ENCODE data around the gene LILRA6.
"Not testable (repeated sequence)": the region's sequence is repeated elsewhere in the genome, so short reads cannot be mapped to it uniquely, and the experiment has no call there.

LILRA6 gene

DNA sequence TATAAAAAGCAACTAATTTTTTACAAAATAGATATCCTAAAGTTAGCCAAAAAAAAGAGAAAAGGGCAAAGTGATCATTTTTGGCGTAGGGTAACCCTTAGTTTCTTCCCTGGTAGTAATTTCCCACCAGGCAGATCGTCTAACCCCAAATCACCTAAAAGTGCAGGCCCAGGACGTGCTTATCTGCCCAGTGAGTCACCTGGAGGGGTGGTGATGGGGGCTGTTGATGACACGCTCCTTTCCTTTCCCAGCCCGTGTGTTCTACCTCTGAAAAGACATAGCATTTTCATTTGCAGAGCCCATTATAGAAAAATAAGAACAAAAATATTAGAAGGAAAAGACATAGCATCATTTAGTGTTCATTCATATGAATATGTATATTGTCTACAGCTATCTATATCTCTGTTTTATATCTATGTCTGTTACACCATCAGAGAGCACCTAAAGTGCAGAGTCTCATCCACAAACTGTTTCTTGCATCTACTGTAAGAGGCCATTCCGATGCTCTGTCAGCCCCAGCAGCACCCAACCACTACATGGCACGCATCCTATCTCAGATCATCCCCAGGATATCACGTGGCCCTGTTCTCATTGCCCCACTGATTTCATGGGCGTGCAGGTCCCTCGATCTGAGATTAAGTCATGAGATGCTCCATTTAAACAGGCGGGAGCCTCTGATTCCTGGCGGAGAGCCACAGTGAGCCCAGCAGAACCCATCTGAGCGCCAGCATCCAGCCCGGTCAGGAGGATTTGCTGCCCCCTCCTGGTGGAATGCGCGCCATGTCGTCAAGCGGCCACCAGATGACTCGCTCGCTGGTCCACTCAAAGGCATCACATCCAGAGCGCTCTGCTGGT lies 11.3 kb downstream of the LILRA6 start:
- peak; percentile 48 to 51 for DNase-seq (ENCODE audit: low read depth in 2 of 2)

DNA sequence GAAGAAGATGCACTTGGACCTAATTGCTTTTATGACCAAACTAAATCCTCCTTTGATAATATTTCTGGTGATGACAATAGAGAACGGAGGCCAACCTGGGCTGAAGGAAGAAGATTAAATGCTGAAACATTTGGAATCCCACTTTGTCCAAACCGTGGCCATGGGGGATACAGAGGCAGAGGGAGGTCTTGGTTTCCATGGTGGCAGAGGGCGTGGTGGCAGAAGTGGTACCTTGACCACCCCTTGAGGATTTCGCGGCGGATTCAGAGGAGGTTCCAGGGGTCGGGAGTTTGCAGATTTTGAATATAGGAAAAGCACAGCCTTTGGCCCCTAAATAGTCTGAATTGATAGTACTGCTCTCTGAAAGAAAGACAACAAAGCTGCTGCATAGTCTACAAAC lies 12.6 kb downstream of the LILRA6 start:
- DNase-seq (ENCODE audit: low read depth in 2 of 2) = no peak

DNA sequence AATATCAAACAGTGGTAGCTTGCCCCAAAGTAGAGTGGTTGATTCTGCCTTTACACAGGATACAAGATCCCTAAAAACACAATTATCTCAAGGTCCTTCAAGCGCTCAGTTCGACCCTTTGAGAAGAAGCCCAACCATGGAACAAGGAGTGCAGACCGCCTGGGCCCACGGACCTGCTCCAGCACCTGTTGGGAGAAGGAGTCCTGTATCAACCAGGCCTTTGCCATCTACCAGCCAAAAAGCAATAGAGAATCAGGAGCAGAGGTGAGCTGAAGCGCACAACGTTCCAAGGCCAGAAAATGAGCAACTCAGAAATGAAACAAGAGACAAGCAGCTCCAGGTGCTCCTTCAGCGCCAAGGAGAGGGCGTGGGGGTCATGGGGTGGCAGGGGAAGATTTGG lies 13.4 kb downstream of the LILRA6 start:
- no peak for DNase-seq (ENCODE audit: low read depth in 2 of 2)

DNA sequence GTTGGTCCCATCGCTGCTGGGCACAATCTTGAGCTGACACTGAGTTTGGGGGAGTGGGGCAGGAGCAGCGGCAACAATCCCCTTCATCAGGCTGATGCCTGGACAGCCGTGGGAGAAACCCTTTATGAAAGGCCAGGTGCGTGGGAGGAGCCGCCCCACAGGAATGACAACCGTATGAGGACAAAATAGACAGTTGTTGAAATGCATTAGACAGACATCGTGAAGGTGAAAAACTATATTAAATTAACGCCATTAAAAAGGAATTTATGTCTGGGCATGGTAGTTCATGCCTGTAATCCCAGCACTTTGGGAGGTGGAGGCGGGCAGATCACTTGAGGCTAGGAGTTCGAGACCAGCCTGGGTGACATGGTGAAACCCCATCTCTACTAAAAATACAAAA lies 18.0 kb downstream of the LILRA6 start:
- not testable (repeated sequence) for DNase-seq (ENCODE audit: low read depth in 2 of 2)

DNA sequence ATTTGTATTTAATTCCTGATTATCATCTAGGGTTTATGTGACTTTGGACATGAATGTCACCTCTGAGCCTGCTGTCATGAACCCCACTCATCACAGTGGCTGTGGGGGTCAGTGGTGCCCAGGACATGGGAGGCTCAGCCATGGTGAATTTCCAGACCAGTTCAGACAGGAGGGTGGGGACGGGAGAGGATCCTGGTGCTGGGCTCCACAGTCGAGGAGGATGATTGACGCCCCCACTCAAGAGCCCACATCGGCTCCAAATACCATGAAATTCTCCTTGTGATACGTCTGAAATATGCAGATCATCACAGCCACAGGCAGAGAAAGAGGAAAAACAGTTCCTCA lies 18.7 kb downstream of the LILRA6 start:
- DNase-seq (ENCODE audit: low read depth in 2 of 2) = not testable (repeated sequence)

DNA sequence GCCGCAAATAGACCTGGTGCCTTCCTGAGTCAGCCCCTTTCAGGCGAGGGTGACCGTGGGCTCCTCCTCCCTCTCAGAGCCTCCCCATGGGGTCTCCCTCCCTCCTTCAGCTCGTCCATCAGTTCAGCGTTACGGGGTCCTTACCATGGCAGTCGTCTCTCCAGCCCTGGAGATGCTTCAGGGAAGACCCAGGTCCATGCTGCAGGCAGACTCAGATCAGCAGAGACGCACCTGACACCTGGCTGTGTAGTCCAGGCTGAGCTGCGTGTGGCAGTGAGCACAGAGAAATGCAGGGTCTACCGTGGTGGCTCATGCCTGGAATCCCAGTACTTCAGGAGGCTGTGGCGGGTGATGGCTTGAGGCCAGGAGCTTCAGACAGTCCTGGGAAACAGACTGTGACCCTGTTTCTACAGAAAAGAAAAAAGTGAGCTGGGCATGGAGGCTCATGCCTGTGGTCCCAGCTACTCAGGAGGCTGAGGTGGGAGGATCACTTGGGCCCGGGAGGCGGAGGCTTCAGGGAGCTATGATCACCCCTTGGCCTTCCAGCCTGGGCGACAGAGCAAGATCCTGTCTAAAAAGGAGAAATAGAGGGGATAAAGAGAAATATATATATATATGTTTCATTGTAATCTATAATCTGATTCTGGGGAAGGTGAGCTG lies 19.2 kb downstream of the LILRA6 start:
- not testable (repeated sequence) for DNase-seq (ENCODE audit: low read depth in 2 of 2)

DNA sequence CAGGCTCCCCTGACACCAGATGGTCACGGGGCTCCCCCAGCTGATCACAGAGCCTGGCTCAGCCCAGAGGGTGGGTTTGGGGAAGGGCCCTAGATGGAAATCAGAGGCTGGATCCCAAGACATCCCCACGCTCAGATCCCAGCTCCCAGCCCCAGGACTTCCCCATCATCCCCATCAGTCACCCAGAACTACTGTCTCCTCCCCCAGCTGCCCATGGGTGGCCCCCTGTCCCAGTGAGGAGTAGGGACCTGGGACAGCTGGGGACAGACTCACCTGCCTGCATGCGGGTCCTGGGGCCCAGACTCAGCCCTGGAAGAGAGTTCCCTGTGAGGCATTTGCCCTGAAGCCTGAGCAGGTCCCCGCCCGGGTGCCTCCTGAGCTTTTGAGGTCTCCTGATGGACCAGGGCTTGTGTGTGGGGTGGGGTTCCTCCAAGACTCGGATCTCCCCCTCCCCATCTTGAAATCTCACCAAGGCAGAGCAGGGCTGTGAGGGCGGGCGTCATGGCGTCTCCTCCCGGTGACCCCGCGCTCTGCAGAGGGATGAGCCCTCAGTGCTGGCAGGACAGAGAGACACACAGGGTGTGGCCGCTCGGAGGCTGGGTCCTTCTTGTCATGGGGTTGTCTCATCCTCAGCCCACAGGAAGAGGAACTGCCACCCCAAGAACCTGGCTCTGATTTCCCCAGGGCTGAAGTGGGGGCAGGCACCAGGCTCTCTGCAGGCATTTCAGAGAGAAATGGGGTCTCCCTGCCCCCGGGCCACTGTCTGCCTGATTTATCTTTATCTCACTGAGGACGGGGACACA lies 19.9 kb downstream of the LILRA6 start, which contains the start of gene LILRB3:
LILRB3 (minus strand) TSS at position 534 of the 803 bp plus-strand sequence; CDS start at position 503, 31 bp downstream.
- DNase-seq (ENCODE audit: low read depth in 2 of 2) = not testable (repeated sequence)

DNA sequence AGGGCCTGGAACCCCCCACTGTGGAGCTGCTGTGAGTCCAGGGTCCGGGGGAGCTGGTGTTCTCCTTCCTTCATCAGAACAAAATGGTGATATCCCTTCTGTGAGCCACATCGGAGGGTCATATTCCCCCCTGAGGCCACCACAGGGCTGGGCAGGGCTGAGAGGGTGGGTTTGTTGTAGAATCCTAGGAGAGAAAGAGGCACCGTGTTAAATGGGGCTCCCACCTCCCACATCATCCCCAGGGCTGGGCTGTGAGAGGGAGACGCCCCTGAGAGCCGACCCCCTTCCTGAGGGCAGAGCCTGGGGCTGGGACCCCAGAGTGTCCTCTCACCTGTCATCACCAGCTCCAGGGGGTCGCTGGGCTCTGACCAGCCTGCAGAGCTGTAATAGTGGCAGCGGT lies 20.6 kb downstream of the LILRA6 start:
- not testable (repeated sequence) for DNase-seq (ENCODE audit: low read depth in 2 of 2)

DNA sequence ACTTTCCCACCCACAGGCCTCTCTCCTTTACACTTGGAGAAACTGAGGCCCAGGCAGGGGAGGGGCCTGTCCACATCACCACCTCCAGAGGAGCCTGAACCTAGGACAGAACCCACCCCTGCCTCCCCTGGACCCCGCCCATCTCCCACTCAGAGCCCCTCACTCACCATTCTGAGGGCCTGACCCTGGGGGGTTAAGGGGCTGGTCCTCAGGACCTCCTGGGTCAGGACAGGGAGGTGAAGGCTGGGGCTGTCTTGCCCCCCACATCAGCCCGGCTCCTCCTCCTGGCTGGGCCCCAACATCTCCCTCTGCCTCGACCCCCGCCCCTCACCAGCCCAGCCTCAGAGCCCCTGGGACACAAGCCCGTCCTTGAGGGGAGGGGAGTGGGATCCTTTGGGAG lies 22.9 kb downstream of the LILRA6 start:
- DNase-seq (ENCODE audit: low read depth in 2 of 2) = not testable (repeated sequence)

DNA sequence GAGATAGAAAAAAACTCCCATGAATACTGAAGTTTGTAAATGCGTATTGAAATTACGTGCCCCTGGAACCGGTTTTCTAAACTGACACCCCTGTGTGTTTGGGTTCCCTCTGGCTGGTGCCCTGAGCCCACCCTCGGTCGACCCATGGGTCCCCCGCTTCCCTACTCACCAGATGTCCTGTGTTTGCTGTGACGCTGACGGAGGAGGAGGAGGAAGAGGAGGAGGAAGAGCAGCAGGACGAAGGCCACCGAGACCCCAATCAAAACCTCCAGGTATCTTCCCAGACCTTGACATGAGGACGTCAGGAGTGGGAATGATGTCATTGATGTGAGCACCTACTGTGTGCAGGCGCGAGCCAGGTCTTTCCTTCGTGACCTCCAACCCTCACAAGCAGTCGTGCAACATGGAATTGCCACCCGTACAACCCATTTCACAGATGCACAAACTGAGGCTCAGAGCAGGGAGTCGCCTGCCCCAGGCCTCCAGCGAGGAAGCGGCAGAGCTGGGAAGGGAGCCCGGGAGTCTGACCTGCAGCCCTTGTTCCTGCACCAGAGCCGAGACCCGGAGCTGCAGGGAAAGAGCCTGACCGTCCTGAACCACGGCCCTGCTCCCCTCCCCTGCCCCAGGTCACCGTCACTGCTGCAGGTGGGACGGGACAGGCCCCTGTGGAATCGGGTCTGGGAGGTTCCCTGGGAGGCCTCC lies 23.5 kb downstream of the LILRA6 start:
- DNase-seq (ENCODE audit: low read depth in 2 of 2) = no peak

DNA sequence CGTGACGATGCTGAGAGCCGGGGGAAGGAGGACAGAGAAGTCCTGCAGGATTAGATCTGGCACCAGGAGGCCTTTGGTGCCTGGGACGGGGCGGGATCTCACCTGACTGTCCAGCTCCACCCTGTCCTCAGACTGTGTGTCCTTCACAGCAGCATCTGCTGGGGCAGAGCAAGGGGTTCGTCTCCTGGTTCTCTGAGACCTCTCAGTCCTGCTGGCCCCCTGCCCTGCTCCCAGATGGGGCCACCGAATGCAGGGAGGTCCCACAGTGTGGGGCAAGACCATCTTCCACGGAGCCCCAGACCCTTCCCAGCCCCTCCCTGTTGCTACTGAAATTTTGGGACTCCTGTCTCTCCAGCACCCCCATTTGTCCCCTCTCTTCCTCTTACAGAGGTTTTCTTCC lies 24.3 kb downstream of the LILRA6 start:
- DNase-seq (ENCODE audit: low read depth in 2 of 2) = no peak

DNA sequence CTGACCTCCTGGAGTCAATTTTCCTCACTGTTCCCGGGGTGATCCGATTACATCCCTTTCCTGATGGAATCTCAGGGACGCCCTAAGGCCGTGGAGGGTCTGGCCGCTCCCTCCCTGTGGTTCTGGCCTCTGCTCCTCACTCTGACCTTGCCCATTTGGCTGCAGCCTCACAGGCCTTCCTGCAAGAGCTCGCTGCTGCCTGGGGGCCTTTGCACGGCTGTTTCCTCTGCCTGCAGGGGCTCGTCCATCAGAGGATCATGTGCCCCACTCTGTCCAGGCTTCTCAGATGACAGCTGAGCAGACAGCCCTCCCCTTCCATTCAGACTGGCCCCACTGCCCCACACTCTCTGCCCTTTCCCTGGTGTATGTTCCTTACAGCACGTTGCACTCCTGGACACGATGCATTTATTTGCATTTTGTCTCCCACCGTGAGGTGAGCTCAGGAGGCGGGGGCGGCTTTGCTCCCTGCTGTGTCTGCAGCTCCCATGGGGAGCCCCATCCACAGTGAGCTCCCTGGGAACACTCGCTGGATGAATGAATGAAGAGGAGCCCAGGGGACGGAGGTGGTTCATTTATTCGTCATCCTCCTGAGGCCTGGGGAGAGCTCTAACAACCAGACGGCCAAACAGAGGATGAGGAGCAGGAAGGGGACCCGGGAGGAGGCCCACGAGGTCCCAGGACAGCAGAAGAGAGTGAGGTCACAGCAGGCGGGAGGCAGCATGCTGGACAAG lies 24.9 kb downstream of the LILRA6 start:
- not testable (repeated sequence) for DNase-seq (ENCODE audit: low read depth in 2 of 2)

DNA sequence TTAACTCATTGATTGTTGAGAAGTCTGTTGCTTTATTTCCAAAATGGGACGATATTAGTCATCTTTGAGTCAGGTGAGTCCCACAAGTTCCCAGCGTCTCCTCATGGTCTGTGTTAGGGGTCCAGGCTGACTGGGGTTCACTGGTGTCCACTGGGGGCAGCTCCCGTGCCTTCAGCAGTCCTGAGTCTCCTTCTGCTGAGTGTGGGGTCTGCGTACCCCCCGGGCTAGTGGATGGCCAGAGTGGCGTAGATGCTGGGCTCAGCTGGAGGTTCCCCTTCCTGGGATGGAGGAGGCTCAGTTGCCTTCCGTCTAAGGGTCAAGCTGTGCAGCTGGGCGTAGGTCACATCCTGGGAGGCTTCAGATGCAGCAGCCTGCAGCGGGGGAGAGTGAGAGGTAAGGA lies 25.7 kb downstream of the LILRA6 start:
- DNase-seq (ENCODE audit: low read depth in 2 of 2) = no peak

DNA sequence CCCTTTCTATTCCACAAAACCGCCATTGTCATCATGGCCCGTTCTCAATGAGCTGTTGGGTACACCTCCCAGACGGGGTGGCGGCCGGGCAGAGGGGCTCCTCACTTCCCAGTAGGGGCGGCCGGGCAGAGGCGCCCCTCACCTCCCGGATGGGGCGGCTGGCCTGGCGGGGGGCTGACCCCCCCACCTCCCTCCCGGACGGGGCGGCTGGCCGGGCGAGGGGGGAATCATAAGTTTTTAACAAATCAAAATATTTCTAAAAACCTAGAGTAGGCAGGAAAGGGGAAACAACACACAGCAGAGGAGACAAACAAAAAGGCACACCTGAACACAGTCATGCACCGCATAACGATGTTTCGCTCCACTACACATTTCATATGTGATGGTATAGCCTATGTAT lies 27.9 kb downstream of the LILRA6 start:
- not testable (repeated sequence) for DNase-seq (ENCODE audit: low read depth in 2 of 2)

DNA sequence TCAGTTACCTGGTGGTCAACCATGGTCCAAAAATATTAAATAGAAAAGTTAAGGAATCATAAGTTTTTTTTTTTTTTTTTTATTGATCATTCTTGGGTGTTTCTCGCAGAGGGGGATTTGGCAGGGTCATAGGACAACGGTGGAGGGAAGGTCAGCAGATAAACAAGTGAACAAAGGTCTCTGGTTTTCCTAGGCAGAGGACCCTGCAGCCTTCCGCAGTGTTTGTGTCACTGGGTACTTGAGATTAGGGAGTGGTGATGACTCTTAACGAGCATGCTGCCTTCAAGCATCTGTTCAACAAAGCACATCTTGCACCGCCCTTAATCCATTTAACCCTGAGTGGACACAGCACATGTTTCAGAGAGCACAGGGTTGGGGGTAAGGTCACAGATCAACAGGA lies 28.4 kb downstream of the LILRA6 start:
- not testable (repeated sequence) for DNase-seq (ENCODE audit: low read depth in 2 of 2)

DNA sequence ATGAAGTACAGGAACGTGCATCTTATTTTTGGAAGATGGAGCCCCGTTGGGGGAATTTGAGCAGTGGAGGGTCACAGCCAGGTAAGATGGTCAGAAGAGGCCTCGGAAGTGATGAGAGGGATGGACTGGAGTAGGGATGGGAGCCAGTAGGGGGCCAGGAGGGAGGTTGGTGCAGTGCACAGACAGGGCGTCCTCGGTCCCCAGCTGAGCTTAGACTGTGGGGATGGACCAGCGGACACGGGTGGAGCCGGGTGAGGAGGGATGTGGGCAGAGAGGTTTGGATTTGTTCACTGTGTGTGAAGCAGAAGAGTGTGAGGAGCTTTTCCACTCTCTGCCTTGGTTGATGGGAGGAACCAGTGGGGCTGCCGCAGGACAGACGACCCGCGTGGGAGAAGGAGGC lies 31.4 kb downstream of the LILRA6 start:
- no peak for DNase-seq (ENCODE audit: low read depth in 2 of 2)

DNA sequence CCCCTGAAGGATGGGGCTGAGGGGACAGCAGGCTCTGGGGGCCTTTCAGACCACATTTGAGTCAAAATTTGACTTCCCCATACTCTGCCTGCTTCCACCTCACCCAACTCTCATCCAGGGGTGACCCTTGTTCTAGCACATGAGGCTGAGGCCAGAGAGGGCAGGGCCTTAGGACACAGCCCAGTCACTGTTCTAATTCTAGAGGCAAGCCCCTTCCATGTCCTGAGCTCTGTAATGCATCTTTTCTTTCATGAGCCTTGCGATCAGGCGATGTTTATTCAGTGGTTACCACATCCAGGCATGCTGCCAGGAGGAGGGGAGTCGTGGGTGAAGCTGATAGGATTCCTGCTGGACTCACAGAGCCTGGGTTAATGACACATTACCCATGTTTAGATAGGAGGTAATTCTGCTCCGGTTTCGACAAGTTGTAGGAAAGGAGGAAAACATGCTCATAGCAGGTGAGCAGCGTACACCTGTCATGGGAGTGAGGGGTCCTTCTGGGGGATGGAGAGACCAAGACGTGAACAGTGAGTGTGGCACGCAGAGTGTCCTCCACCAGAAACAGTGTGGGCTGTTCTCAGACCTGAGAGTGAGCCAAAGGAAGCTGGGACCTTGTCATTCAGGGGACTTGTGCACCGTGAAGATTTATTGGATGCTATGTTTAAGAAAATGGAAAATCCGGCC lies 32.6 kb downstream of the LILRA6 start:
- peak; percentile 93 to 94 for DNase-seq (ENCODE audit: low read depth in 2 of 2)

DNA sequence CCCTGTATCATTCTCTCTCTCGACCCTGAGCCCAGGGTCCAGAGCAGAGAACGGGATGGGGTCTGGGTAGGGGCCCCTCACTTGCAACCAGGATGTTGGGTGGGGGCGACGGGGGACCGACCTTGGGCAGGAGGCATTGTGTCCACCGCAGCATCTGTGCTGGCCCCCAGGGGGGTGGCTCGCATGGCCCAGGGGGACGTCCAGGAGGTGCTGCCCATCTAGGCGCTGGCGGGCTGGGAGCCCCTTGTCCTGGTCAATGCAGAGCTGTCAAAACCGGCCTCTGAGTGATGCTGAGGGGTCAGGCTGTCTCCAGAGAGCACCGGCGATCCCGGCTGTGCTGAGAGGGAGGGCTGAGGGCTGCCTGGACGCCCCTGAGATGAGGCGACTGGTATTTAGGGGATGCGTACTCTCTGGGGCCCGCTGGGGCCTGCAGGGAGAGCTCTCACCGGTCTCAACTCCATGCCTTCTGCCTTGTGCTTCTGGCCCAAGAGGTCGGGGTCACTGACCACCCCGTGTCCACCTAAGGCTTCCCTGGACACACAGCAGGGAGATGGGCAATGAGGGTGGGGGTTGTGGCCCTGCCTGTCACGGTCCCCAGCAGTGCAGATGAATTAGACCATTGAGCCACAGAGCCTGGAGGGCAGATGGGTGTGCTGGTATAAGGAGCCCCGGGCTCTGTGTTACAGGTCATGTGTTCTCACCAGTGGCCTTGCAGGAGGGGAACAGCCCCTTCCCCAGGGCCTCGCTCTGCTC lies 33.4 kb downstream of the LILRA6 start:
- DNase-seq (ENCODE audit: low read depth in 2 of 2) = no peak

DNA sequence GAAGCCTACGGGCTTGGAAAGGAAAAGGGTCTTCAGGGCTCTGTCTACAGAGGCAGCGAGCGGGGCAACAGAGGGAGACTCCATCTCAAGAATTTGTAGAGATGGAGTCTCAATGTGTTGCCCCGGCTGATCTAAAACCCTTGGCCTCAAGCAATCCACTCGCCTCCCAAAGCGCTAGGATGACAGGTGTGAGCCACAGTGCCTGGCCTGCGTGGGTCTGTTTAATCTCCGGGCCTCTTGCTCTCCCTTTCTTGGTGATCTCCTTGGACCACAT lies 33.9 kb downstream of the LILRA6 start:
- no peak for DNase-seq (ENCODE audit: low read depth in 2 of 2)
